Spleen (tissue), 11 donors: Measurements from ENCODE around the gene CATSPER3. TPM values are rescaled to one million over a fixed set of nuclear protein-coding genes. Genes with fewer than 3 reads are reported as not detected.
"Not testable (repeated sequence)": the region's sequence is repeated elsewhere in the genome, so short reads cannot be mapped to it uniquely, and the experiment has no call there.

ENCODE experiments used
- DNase-seq: peaks from one replicate; pipeline ENCODE4 v3.0.0-alpha.2; 2020
- H3K27ac ChIP-seq, 8 donors: fragments of 200-600 bp; sonication (generic) in 7 of 8; 1 replicate in 4 of 8; 2 replicates in 4 of 8; pipeline versions ENCODE4 v1.5.0 to v1.8.0; 2016 to 2021; ENCODE audit warnings: inconsistent platforms in 4 of 8, mild to moderate bottlenecking in 4 of 8, moderate library complexity in 1 of 8
- H3K27me3 ChIP-seq, 7 donors: fragments of 200-600 bp; sonication (generic) in 6 of 7; replicated peaks in 1 of 7; 1 replicate in 4 of 7; 2 replicates in 3 of 7; pipeline versions ENCODE4 v1.5.0 to v1.8.0; 2016 to 2021; ENCODE audit warnings: inconsistent platforms in 3 of 7, mild to moderate bottlenecking in 1 of 7
- H3K36me3 ChIP-seq, 6 donors: fragments of 200-600 bp; sonication (generic) in 5 of 6; 1 replicate in 4 of 6; 2 replicates in 2 of 6; pipeline versions ENCODE4 v1.5.0 to v1.8.0; 2016 to 2021; ENCODE audit warnings: inconsistent platforms in 2 of 6
- H3K4me1 ChIP-seq, 6 donors: fragments of 200-600 bp; sonication (generic) in 5 of 6; 1 replicate in 3 of 6; 2 replicates in 3 of 6; pipeline versions ENCODE4 v1.5.0 to v1.8.0; 2016 to 2021; ENCODE audit warnings: inconsistent platforms in 3 of 6
- H3K4me3 ChIP-seq, 8 donors: fragments of 200-600 bp; sonication (generic) in 7 of 8; 1 replicate in 4 of 8; 2 replicates in 4 of 8; pipeline versions ENCODE4 v1.5.0 to v1.8.0; 2016 to 2021; ENCODE audit warnings: inconsistent platforms in 4 of 8, mild to moderate bottlenecking in 4 of 8, moderate library complexity in 2 of 8
- H3K9me3 ChIP-seq, 8 donors: fragments of 200-600 bp; sonication (generic) in 7 of 8; 1 replicate in 4 of 8; 2 replicates in 4 of 8; pipeline versions ENCODE4 v1.5.0 to v1.8.0; 2016 to 2021; ENCODE audit warnings: inconsistent platforms in 4 of 8
- POLR2A ChIP-seq, 3 donors: fragments of 450-650 bp; IDR thresholded peaks; one replicate each; pipeline ENCODE4 v1.5.1; 2017; ENCODE audit warnings: antibody characterized with exemption in 3 of 3, mild to moderate bottlenecking in 1 of 3
- POLR2AphosphoS5 ChIP-seq, 3 donors: sonication (generic); formaldehyde crosslinking; IDR thresholded peaks; one replicate each; pipeline ENCODE4 v1.5.1; 2017; ENCODE audit warnings: antibody characterized with exemption in 3 of 3
- WGBS, 5 donors: extraction: QIAGEN DNeasy Blood & Tissue Kit in 3 of 5; methylation state at CpG; one replicate each; pipeline versions ENCODE4 v1.1.5 to v1.1.7; 2013 to 2018; 5-methylcytosine and 5-hydroxymethylcytosine counted together
- intact Hi-C: fragments of 100-400 bp; cut with DNase I; formaldehyde crosslinking; loops from one replicate; pipeline ENCODE4 v1.15.0; 2023; ENCODE audit warnings: low total_unique reads
- polyA plus RNA-seq, 3 donors: library from polyadenylated mRNA; stranded (reverse); fragments of 200-250 nt; gene quantifications; one replicate each; pipeline ENCODE4 v1.2.1, GENCODE V29; 2013
- total RNA-seq, 7 donors: library from RNA; depleted of rRNA in 3 of 7; stranded (reverse); fragments of >200 nt in 3 of 7; fragmentation: NEBNext Ultra II Directional in 4 of 7; extraction: Animal tissue kit (Norgen Biotek cat#: 25700) in 4 of 7; gene quantifications; one replicate each; pipeline versions ENCODE4 v1.1.0 to v1.2.1, GENCODE V29; 2016 to 2021
- TF ChIP-seq, protein P1 (sequence below), 11 experiments: fragments of 200-600 bp in 7 of 11; fragments of 450-650 bp in 4 of 11; sonication (generic) in 4 of 11; IDR thresholded peaks in 8 of 11; conservative IDR thresholded peaks in 3 of 11; 1 replicate in 7 of 11; 2 replicates in 4 of 11; pipeline versions ENCODE4 v1.4.0 to v1.8.0; 2016 to 2021; ENCODE audit warnings: antibody characterized with exemption in 11 of 11, inconsistent platforms in 4 of 11, mild to moderate bottlenecking in 1 of 11
- donor health status: healthy with polysubstance abuse.
- donor health status: DM: no; HTN: no; CAD: no; lungs with moderate emphysema.
- donor health status: DM: no; HTN: no; CAD: no.
- donor health status: Bipolar disorder and iron deficiency.
- donor health status: healthy.
- donor health status: DM: no; HTN: no; CAD: no.
- donor health status: DM: yes; HTN: yes; CAD: no.

Gene CATSPER3
- total and polyA plus RNA-seq, 10 donors = 0.35 to 0.89 (median 0.44) TPM; not detected in 3

DNA sequence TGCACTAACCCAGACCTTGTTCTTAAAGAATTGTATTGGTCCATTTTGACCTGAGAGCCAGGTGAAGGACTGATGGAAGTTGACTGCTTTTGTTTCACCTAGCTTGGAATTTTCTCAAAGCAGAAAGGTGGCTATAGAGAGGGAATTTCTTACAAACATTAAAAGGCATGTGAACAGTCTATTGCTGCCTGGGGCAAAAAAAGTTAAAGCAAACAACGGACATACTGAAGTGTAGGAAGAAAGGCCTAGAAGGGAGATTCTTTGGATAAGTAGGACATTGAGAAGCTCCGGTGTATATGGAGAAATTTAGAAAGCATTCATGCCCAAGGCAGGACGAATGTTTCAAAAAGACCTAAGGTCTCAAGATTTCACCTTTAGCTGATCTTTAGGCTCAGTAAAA is 11.7 kb downstream of the CATSPER3 start:
- no peak for DNase-seq
- intact Hi-C loops = no loop called here
- H3K4me3 ChIP-seq = no peak overlapping the region
- peaks cover 0 to 81% (median 73%) of the 10 kb centered on the region in 8 donors for H3K9me3 ChIP-seq
- TF ChIP-seq, protein P1, sequence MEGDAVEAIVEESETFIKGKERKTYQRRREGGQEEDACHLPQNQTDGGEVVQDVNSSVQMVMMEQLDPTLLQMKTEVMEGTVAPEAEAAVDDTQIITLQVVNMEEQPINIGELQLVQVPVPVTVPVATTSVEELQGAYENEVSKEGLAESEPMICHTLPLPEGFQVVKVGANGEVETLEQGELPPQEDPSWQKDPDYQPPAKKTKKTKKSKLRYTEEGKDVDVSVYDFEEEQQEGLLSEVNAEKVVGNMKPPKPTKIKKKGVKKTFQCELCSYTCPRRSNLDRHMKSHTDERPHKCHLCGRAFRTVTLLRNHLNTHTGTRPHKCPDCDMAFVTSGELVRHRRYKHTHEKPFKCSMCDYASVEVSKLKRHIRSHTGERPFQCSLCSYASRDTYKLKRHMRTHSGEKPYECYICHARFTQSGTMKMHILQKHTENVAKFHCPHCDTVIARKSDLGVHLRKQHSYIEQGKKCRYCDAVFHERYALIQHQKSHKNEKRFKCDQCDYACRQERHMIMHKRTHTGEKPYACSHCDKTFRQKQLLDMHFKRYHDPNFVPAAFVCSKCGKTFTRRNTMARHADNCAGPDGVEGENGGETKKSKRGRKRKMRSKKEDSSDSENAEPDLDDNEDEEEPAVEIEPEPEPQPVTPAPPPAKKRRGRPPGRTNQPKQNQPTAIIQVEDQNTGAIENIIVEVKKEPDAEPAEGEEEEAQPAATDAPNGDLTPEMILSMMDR (IDR thresholded peaks at IDR 0.05 in 8 of 11, conservative IDR thresholded peaks at IDR 0.05 in 3 of 11) = no peak
- no peak for TF ChIP-seq POLR2A (IDR thresholded peaks at IDR 0.05)
- TF ChIP-seq POLR2AphosphoS5 (IDR thresholded peaks at IDR 0.05) = no peak
- no peaks in the 10 kb centered on the region for H3K4me1 ChIP-seq
- H3K27me3 ChIP-seq = no peaks in the 10 kb centered on the region
- peaks cover 0 to 9% (median 0%) of the 10 kb centered on the region in 6 donors for H3K36me3 ChIP-seq
- WGBS, 5 donors = 87 to 97% (median 94%) methylated on average over 3 of the region's 3 CpGs
- no peak overlapping the region for H3K27ac ChIP-seq

GRCh38 chr5:134982230-134982629 is 14.5 kb downstream of the CATSPER3 start:
- TF ChIP-seq POLR2A (IDR thresholded peaks at IDR 0.05) = no peak
- TF ChIP-seq, protein P1 (IDR thresholded peaks at IDR 0.05 in 8 of 11, conservative IDR thresholded peaks at IDR 0.05 in 3 of 11) = no peak
- TF ChIP-seq POLR2AphosphoS5 (IDR thresholded peaks at IDR 0.05) = no peak
- no peak for DNase-seq
- WGBS, 5 donors = 95 to 98% (median 97%) methylated on average over 1 of the region's 1 CpG
- Histone ChIP-seq H3K27me3 (no peaks in the 10 kb centered on the region), H3K4me1 (no peaks in the 10 kb centered on the region), H3K9me3 (peaks cover 0 to 67% (median 60%) of the 10 kb centered on the region in 8 donors), H3K4me3 (no peak overlapping the region), H3K27ac (no peak overlapping the region), H3K36me3 (no peaks in the 10 kb centered on the region)
- intact Hi-C loops = no loop called here

DNA sequence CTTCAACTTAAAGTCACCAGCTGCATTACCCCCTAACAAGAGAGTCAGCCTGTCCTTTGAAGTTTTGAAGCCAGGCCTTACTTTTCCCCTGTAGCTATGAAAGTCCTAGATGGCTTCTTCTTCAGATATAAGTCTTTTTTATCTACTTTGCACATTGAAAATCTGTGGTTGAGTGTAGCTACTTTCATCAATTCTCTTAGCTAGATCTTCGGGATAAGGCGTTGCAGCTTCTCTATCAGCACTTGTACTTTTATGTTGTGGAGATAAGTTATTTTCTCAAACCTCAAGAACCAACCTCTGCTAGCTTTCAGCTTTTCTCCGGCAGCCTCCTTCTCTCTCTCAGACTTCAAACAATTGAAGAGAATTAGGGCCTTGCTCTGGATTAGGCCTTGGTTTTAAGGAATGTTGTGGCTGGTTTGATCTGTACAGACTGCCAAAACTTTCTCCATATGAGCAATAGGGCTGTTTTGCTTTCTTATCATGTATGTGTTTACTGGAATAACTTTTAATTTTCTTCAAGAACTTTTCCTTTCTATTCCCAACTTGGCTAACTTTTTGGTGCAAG is 21.6 kb downstream of the CATSPER3 start:
- WGBS, 5 donors = 81 to 93% (median 89%) methylated on average over 3 of the region's 3 CpGs
- Histone ChIP-seq H3K27ac (no peak overlapping the region), H3K4me1 (peaks cover 0 to 2% (median under 1%) of the 10 kb centered on the region in 6 donors), H3K9me3 (peaks cover 0 to 2% (median 0%) of the 10 kb centered on the region in 8 donors), H3K27me3 (no peaks in the 10 kb centered on the region), H3K36me3 (no peaks in the 10 kb centered on the region), H3K4me3 (no peak overlapping the region)
- intact Hi-C loops = no loop called here
- TF ChIP-seq, protein P1 (IDR thresholded peaks at IDR 0.05 in 8 of 11, conservative IDR thresholded peaks at IDR 0.05 in 3 of 11) = no peak
- no peak for TF ChIP-seq POLR2A (IDR thresholded peaks at IDR 0.05)
- no peak for TF ChIP-seq POLR2AphosphoS5 (IDR thresholded peaks at IDR 0.05)
- DNase-seq = no peak

DNA sequence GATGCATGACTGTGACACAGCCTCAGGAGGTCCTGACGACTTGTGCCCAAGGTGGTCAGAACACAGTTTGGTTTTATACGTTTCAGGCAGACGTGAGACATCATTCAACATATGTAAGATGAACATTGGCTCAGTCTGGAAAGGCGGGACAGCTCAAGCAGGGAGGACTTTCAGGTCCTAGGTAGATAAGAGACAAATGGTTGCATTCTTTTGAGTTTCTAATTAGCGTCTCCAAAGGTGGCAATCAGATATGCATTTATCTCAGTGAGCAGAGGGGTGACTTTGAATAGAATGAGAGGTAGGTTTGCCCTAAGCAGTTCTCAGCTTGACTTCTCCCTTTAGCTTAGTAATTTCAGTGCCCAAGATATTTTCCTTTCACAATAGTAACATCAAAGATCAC is 22.5 kb downstream of the CATSPER3 start:
- H3K9me3 ChIP-seq, H3K27ac ChIP-seq, H3K27me3 ChIP-seq, DNase-seq, H3K36me3 ChIP-seq, intact Hi-C loops, H3K4me3 ChIP-seq: not testable (repeated sequence)
- 70 to 82% (median 73%) methylated on average over 5 of the region's 5 CpGs for WGBS, 5 donors
- peaks cover 0 to 11% (median 2%) of the 10 kb centered on the region in 6 donors for H3K4me1 ChIP-seq
